Measurements from ENCODE around the gene EXOC7.

EXOC7 gene

DNA sequence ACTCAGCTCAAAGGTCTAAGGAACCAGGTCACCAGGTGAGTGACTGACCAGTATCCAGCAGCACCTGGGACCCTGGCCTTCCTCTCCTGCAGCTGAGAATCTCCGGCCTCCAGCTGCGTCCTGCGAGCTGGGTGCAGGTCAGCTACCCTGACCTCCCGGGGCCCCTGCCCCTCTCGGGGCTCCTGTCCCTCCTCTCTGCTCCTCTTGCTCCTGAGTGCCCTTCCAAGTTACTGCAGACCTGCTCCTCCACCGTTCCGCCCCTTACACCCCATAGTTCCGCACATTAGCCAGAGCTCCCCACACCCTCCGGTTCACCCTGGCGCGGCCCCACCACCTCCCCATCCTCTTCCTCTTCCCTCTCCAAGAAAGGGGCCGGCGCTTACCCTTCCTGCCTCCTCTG lies 26.9 kb upstream of the EXOC7 start:
- TF ChIP-seq TCF12 (IDR thresholded peaks at IDR 0.05; ENCODE audit: low read depth) (no peak), CEBPB (IDR thresholded peaks at IDR 0.05) (no peak), EGR1 (IDR thresholded peaks at IDR 0.05) (no peak), EP300 (IDR thresholded peaks at IDR 0.05; ENCODE audit: borderline replicate concordance) (no peak), RAD21 (IDR thresholded peaks at IDR 0.05; ENCODE audit: low read depth) (no peak), TAF1 (IDR thresholded peaks at IDR 0.05; ENCODE audit: low read depth) (no peak), USF1 (IDR thresholded peaks at IDR 0.05) (no peak), FOXM1 (IDR thresholded peaks at IDR 0.05; ENCODE audit: borderline replicate concordance, low read depth) (no peak), YY1 (IDR thresholded peaks at IDR 0.05; ENCODE audit: low read depth) (no peak), NFIC (IDR thresholded peaks at IDR 0.05) (no peak), CREB1 (IDR thresholded peaks at IDR 0.05; ENCODE audit: low read depth) (no peak), ZBTB7A (IDR thresholded peaks at IDR 0.05; ENCODE audit: low read depth) (no peak), MAX (IDR thresholded peaks at IDR 0.05) (no peak), TEAD4 (IDR thresholded peaks at IDR 0.05) (no peak)
- TF ChIP-seq, protein P1, sequence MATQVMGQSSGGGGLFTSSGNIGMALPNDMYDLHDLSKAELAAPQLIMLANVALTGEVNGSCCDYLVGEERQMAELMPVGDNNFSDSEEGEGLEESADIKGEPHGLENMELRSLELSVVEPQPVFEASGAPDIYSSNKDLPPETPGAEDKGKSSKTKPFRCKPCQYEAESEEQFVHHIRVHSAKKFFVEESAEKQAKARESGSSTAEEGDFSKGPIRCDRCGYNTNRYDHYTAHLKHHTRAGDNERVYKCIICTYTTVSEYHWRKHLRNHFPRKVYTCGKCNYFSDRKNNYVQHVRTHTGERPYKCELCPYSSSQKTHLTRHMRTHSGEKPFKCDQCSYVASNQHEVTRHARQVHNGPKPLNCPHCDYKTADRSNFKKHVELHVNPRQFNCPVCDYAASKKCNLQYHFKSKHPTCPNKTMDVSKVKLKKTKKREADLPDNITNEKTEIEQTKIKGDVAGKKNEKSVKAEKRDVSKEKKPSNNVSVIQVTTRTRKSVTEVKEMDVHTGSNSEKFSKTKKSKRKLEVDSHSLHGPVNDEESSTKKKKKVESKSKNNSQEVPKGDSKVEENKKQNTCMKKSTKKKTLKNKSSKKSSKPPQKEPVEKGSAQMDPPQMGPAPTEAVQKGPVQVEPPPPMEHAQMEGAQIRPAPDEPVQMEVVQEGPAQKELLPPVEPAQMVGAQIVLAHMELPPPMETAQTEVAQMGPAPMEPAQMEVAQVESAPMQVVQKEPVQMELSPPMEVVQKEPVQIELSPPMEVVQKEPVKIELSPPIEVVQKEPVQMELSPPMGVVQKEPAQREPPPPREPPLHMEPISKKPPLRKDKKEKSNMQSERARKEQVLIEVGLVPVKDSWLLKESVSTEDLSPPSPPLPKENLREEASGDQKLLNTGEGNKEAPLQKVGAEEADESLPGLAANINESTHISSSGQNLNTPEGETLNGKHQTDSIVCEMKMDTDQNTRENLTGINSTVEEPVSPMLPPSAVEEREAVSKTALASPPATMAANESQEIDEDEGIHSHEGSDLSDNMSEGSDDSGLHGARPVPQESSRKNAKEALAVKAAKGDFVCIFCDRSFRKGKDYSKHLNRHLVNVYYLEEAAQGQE (IDR thresholded peaks at IDR 0.05; ENCODE audit: low read depth) = no peak

- TF ChIP-seq EP300 (IDR thresholded peaks at IDR 0.05; ENCODE audit: borderline replicate concordance) (no peak), CEBPB (IDR thresholded peaks at IDR 0.05) (no peak), ZBTB7A (IDR thresholded peaks at IDR 0.05; ENCODE audit: low read depth) (no peak), FOXM1 (IDR thresholded peaks at IDR 0.05; ENCODE audit: borderline replicate concordance, low read depth) (no peak), TAF1 (IDR thresholded peaks at IDR 0.05; ENCODE audit: low read depth) (no peak), RAD21 (IDR thresholded peaks at IDR 0.05; ENCODE audit: low read depth) (no peak), YY1 (IDR thresholded peaks at IDR 0.05; ENCODE audit: low read depth) (no peak), EGR1 (IDR thresholded peaks at IDR 0.05) (no peak), NFIC (IDR thresholded peaks at IDR 0.05) (no peak), USF1 (IDR thresholded peaks at IDR 0.05) (no peak), CREB1 (IDR thresholded peaks at IDR 0.05; ENCODE audit: low read depth) (no peak), TEAD4 (IDR thresholded peaks at IDR 0.05) (no peak), TCF12 (IDR thresholded peaks at IDR 0.05; ENCODE audit: low read depth) (no peak)
- TF ChIP-seq, protein P1 (IDR thresholded peaks at IDR 0.05; ENCODE audit: low read depth) = no peak
These were observed 22.3 kb upstream of the EXOC7 start for GRCh38 chr17:76125922-76126321.

- TF ChIP-seq NFIC (IDR thresholded peaks at IDR 0.05) (no peak), EP300 (IDR thresholded peaks at IDR 0.05; ENCODE audit: borderline replicate concordance) (no peak), RAD21 (IDR thresholded peaks at IDR 0.05; ENCODE audit: low read depth) (no peak), MAX (IDR thresholded peaks at IDR 0.05) (no peak), CEBPB (IDR thresholded peaks at IDR 0.05) (no peak), YY1 (IDR thresholded peaks at IDR 0.05; ENCODE audit: low read depth) (no peak)
- TF ChIP-seq, protein P1 (IDR thresholded peaks at IDR 0.05; ENCODE audit: low read depth) = no peak
These were observed 21.7 kb upstream of the EXOC7 start for GRCh38 chr17:76125391-76125675.

GRCh38 chr17:76124582-76125390 lies 21.2 kb upstream of the EXOC7 start:
- TF ChIP-seq RAD21 (IDR thresholded peaks at IDR 0.05; ENCODE audit: low read depth) (no peak), MAX (IDR thresholded peaks at IDR 0.05) (no peak), USF1 (IDR thresholded peaks at IDR 0.05) (no peak), TEAD4 (IDR thresholded peaks at IDR 0.05) (no peak), TAF1 (IDR thresholded peaks at IDR 0.05; ENCODE audit: low read depth) (no peak), NFIC (IDR thresholded peaks at IDR 0.05) (no peak), CREB1 (IDR thresholded peaks at IDR 0.05; ENCODE audit: low read depth) (no peak), ZBTB7A (IDR thresholded peaks at IDR 0.05; ENCODE audit: low read depth) (no peak), FOXM1 (IDR thresholded peaks at IDR 0.05; ENCODE audit: borderline replicate concordance, low read depth) (no peak), EP300 (IDR thresholded peaks at IDR 0.05; ENCODE audit: borderline replicate concordance) (no peak), YY1 (IDR thresholded peaks at IDR 0.05; ENCODE audit: low read depth) (no peak), EGR1 (IDR thresholded peaks at IDR 0.05) (no peak), CEBPB (IDR thresholded peaks at IDR 0.05) (no peak), TCF12 (IDR thresholded peaks at IDR 0.05; ENCODE audit: low read depth) (no peak)
- TF ChIP-seq, protein P1 (IDR thresholded peaks at IDR 0.05; ENCODE audit: low read depth) = no peak

All from Ishikawa (cell line).